Measurements from ENCODE around the gene UBE2J2. TPM values are rescaled to one million over a fixed set of nuclear protein-coding genes. Genes with fewer than 3 reads are reported as not detected.

The UBE2J2 gene
- total RNA-seq, 1 experiment from 2014 or later: 182 TPM

- H2AFZ ChIP-seq (ENCODE audit: low read length): no peak overlapping the region
- H3K4me1 ChIP-seq (ENCODE audit: insufficient read depth, low read length): peaks cover 28% of the 10 kb centered on the region
- H4K20me1 ChIP-seq (ENCODE audit: low read length): peaks cover 8% of the 10 kb centered on the region
- peaks cover 35% of the 10 kb centered on the region for H3K79me2 ChIP-seq (ENCODE audit: low read length)
- no peaks in the 10 kb centered on the region for H3K27me3 ChIP-seq (ENCODE audit: low read length)
- intact Hi-C loops (cut with micrococcal nuclease): no loop called here
- peaks cover 6% of the 10 kb centered on the region; the same call in 1 of the 2 replicates for H3K36me3 ChIP-seq (ENCODE audit: low read depth, low read length)
- ATAC-seq: no peak
- ChIA-PET POLR2A (ENCODE audit: unreplicated experiment) (interaction anchor here (0.5 kb wide), 1 partner anchor 35 kb away, joined by 11 read pairs; no protein-coding TSS in a partner anchor), CTCF (no interaction called here)
- H3K27ac ChIP-seq (ENCODE audit: low read length): no peak overlapping the region
- no peak overlapping the region for H3K9ac ChIP-seq (ENCODE audit: low read length)
- H3K4me2 ChIP-seq (ENCODE audit: low read length): no peak overlapping the region
- no peaks in the 10 kb centered on the region for H3K9me3 ChIP-seq (ENCODE audit: low read length)
- TF ChIP-seq EZH2phosphoT487 (IDR thresholded peaks at IDR 0.05; ENCODE audit: borderline replicate concordance, low read length) (no peak), EZH2 (IDR thresholded peaks at IDR 0.05; ENCODE audit: low read length, unreplicated experiment) (no peak), CTCF (conservative IDR thresholded peaks at IDR 0.05; ENCODE audit: low read depth, low read length) (no peak)
- no peak overlapping the region for H3K4me3 ChIP-seq (ENCODE audit: low read length)
- H3F3A ChIP-seq (ENCODE audit: low read length, unreplicated experiment): peaks cover 3% of the 10 kb centered on the region
- no peaks in the 10 kb centered on the region for H3K9me2 ChIP-seq (replicated peaks; ENCODE audit: low read length)
- BruUV-seq (replicated peaks): no TSS peak
- DNase-seq: no peak
Measured at GRCh38 chr1:1275836-1276235, 2.2 kb upstream of the UBE2J2 start.

- intact Hi-C loops (cut with micrococcal nuclease): no loop called here
- Histone ChIP-seq H2AFZ (ENCODE audit: low read length) (no peak overlapping the region), H3K9me3 (ENCODE audit: low read length) (no peaks in the 10 kb centered on the region), H3K4me3 (ENCODE audit: low read length) (peak overlapping the region; percentile 96; the same call in 1 of the 2 replicates), H3K79me2 (ENCODE audit: low read length) (peaks cover 44% of the 10 kb centered on the region), H3K36me3 (ENCODE audit: low read depth, low read length) (peaks cover 10% of the 10 kb centered on the region; the same call in 1 of the 2 replicates), H3K9ac (ENCODE audit: low read length) (no peak overlapping the region), H3K4me1 (ENCODE audit: insufficient read depth, low read length) (peaks cover 29% of the 10 kb centered on the region), H3K27me3 (ENCODE audit: low read length) (no peaks in the 10 kb centered on the region), H4K20me1 (ENCODE audit: low read length) (peaks cover 12% of the 10 kb centered on the region), H3K27ac (ENCODE audit: low read length) (no peak overlapping the region), H3K4me2 (ENCODE audit: low read length) (peak overlapping the region; percentile 99), H3K9me2 (replicated peaks; ENCODE audit: low read length) (no peaks in the 10 kb centered on the region), H3F3A (ENCODE audit: low read length, unreplicated experiment) (peaks cover 3% of the 10 kb centered on the region)
- ChIA-PET POLR2A (ENCODE audit: unreplicated experiment) (no interaction called here), CTCF (no interaction called here)
- no peak for ATAC-seq
- DNase-seq: no peak
- BruUV-seq (replicated peaks): no TSS peak
- no peak for TF ChIP-seq EZH2phosphoT487 (IDR thresholded peaks at IDR 0.05; ENCODE audit: borderline replicate concordance, low read length)
Measured at GRCh38 chr1:1274931-1275431, 1.3 kb upstream of the UBE2J2 start.

- Histone ChIP-seq H3K4me3 (ENCODE audit: low read length) (peak overlapping the region; percentile 96), H3K4me1 (ENCODE audit: insufficient read depth, low read length) (peaks cover 29% of the 10 kb centered on the region), H3K27ac (ENCODE audit: low read length) (peak overlapping the region; percentile 23; the same call in 1 of the 2 replicates), H3K79me2 (ENCODE audit: low read length) (peaks cover 50% of the 10 kb centered on the region), H3K27me3 (ENCODE audit: low read length) (no peaks in the 10 kb centered on the region), H2AFZ (ENCODE audit: low read length) (peak overlapping the region; percentile 78), H3K9ac (ENCODE audit: low read length) (peak overlapping the region; percentile 98), H3F3A (ENCODE audit: low read length, unreplicated experiment) (peaks cover 3% of the 10 kb centered on the region), H4K20me1 (ENCODE audit: low read length) (peaks cover 12% of the 10 kb centered on the region), H3K9me2 (replicated peaks; ENCODE audit: low read length) (no peaks in the 10 kb centered on the region), H3K4me2 (ENCODE audit: low read length) (peak overlapping the region; percentile 99), H3K9me3 (ENCODE audit: low read length) (no peaks in the 10 kb centered on the region), H3K36me3 (ENCODE audit: low read depth, low read length) (peaks cover 13% of the 10 kb centered on the region; the same call in 1 of the 2 replicates)
- POLR2A ChIA-PET (ENCODE audit: unreplicated experiment): interaction anchor here (0.6 kb wide), 1 partner anchor 9 kb away, joined by 3 read pairs; no protein-coding TSS in a partner anchor
- TF ChIP-seq EZH2 (IDR thresholded peaks at IDR 0.05; ENCODE audit: low read length, unreplicated experiment) (no peak), EZH2phosphoT487 (IDR thresholded peaks at IDR 0.05; ENCODE audit: borderline replicate concordance, low read length) (no peak), CTCF (conservative IDR thresholded peaks at IDR 0.05; ENCODE audit: low read depth, low read length) (no peak)
- no TSS peak for BruUV-seq (replicated peaks)
- intact Hi-C loops (cut with micrococcal nuclease): no loop called here
- no peak for ATAC-seq
- CTCF ChIA-PET: interaction anchor here (0.6 kb wide), 1 partner anchor 43 kb away, joined by 5 read pairs; no protein-coding TSS in a partner anchor
- DNase-seq: no peak
Measured at GRCh38 chr1:1274299-1274930, 761 bp upstream of the UBE2J2 start.

Data from PC-3 (cell line).